Heart right ventricle (tissue), 16 donors: ENCODE results near the gene SLC35G2. TPM values are rescaled to one million over a fixed set of nuclear protein-coding genes. Genes with fewer than 3 reads are reported as not detected.
"Not testable (repeated sequence)": the region's sequence is repeated elsewhere in the genome, so short reads cannot be mapped to it uniquely, and the experiment has no call there.

Experiments used
- ATAC-seq, 8 donors: fragments of 200-7000 bp; cut with Tn5 transposase; one replicate each; pipeline ENCODE4 v1.9.1; 2020; ENCODE audit warnings: mild to moderate bottlenecking in 8 of 8, moderate library complexity in 8 of 8, moderate number of reproducible peaks in 1 of 8
- DNase-seq, 2 donors: peaks; one replicate each; pipeline ENCODE4 v3.0.0-alpha.2; 2020
- H3K27ac ChIP-seq, 10 donors: fragments of 200-600 bp; sonication (generic) in 2 of 10; one replicate each; pipeline versions ENCODE4 v1.5.0 to v1.8.0; 2020 to 2022; ENCODE audit warnings: mild to moderate bottlenecking in 3 of 10
- H3K27me3 ChIP-seq, 7 donors: fragments of 200-600 bp; one replicate each; pipeline ENCODE4 v1.8.0; 2021 to 2022; ENCODE audit warnings: mild to moderate bottlenecking in 2 of 7
- H3K36me3 ChIP-seq, 9 donors: fragments of 200-600 bp; sonication (generic) in 1 of 9; one replicate each; pipeline versions ENCODE4 v1.5.0 to v1.8.0; 2020 to 2022; ENCODE audit warnings: mild to moderate bottlenecking in 2 of 9
- H3K4me1 ChIP-seq, 9 donors: fragments of 200-600 bp; sonication (generic) in 1 of 9; one replicate each; pipeline versions ENCODE4 v1.5.0 to v1.8.0; 2020 to 2022; ENCODE audit warnings: mild to moderate bottlenecking in 4 of 9
- H3K4me3 ChIP-seq, 10 donors: fragments of 200-600 bp; sonication (generic) in 2 of 10; one replicate each; pipeline versions ENCODE4 v1.5.0 to v1.8.0; 2020 to 2022; ENCODE audit warnings: mild to moderate bottlenecking in 7 of 10, moderate library complexity in 2 of 10
- H3K9me3 ChIP-seq, 11 donors: fragments of 200-600 bp in 10 of 11; sonication (generic) in 2 of 11; one replicate each; pipeline versions ENCODE4 v1.5.0 to v1.8.0; 2013 to 2022; ENCODE audit warnings: mild to moderate bottlenecking in 2 of 11, control low read depth in 1 of 11, moderate library complexity in 1 of 11
- CTCF ChIP-seq, 9 donors: fragments of 200-600 bp; sonication (generic) in 2 of 9; IDR thresholded peaks; one replicate each; pipeline versions ENCODE4 v1.5.0 to v1.8.0; 2021 to 2022; ENCODE audit warnings: antibody characterized with exemption in 9 of 9, mild to moderate bottlenecking in 5 of 9, moderate library complexity in 1 of 9
- WGBS, 2 donors: extraction: QIAGEN DNeasy Blood & Tissue Kit; methylation state at CpG; one replicate each; pipeline ENCODE4 v1.1.7; 2013; ENCODE audit warnings: inconsistent platforms in 1 of 2; 5-methylcytosine and 5-hydroxymethylcytosine counted together
- intact Hi-C, 10 donors: fragments of 100-400 bp; cut with DNase I; formaldehyde crosslinking; loops; one replicate each; pipeline versions ENCODE4 v1.11.1 to v1.14.2; 2022
- polyA plus RNA-seq, 2 donors: library from polyadenylated mRNA; stranded (reverse); fragments of 200-250 nt; gene quantifications; one replicate each; pipeline ENCODE4 v1.2.3, GENCODE V29; 2013
- total RNA-seq, 10 donors: library from RNA; stranded (reverse); fragmentation: NEBNext Ultra II Directional in 3 of 10; extraction: Animal tissue kit (Norgen Biotek cat#: 25700) in 3 of 10; gene quantifications; one replicate each; pipeline versions ENCODE4 v1.2.1 to v1.2.4, GENCODE V29; 2021 to 2023
- donor health status: Arrhythmogenic right ventricular cardiomyopathy.
- donor health status: ischemic (EF 13 %, LVEDD 7.1; RV severe dilation, severe dysfunction).
- donor health status: healthy with polysubstance abuse.
- donor health status: DM: no; HTN: yes; CAD: no.
- donor health status: DM: no; HTN: no; CAD: no.
- donor health status: ischemic (EF 25% LVEDD 6.9; RV normal size, moderate dysfunction).
- donor health status: ischemic (EF 25% LVEDD 5.7; RV mildly dilated, moderate dysfunction).
- donor health status: healthy.
- donor health status: DM: yes; HTN: yes; CAD: no.
- donor health status: Ischemic cardiomyopathy.
- donor health status: ischemic (EF 35%, LVEDD 5.7; RV mildly dilated, moderate dysfunction).
- donor health status: nonischemic (EF 11% LVEDD 7.7; RV severe dilation, severe dysfunction).
- donor health status: DM: yes; HTN: yes; CAD: no.
- donor health status: PGD.
- donor health status: ischemic (EF 29% LVEDD 5.4; RV normal size, mild dysfunction).
- donor health status: nonischemic (EF 23%, LVEDD 6.1; RV moderate dilation, normal function).

The SLC35G2 gene
- total and polyA plus RNA-seq, 12 donors: 1.7 to 5.6 (median 2.6) TPM

- no peak overlapping the region for H3K27ac ChIP-seq
- DNase-seq (no peak), ATAC-seq (no peak)
- TF ChIP-seq CTCF (IDR thresholded peaks at IDR 0.05): no peak
- H3K9me3 ChIP-seq: peaks cover 0 to 23% (median 0%) of the 10 kb centered on the region in 11 donors
- H3K4me1 ChIP-seq: peaks cover 0 to 25% (median 14%) of the 10 kb centered on the region in 9 donors
- intact Hi-C loops: no loop called here
- H3K27me3 ChIP-seq: no peaks in the 10 kb centered on the region
- peaks cover 0 to 10% (median 0%) of the 10 kb centered on the region in 9 donors for H3K36me3 ChIP-seq
- 48 to 50% methylated on average over 2 of the region's 2 CpGs for WGBS, 2 donors
- H3K4me3 ChIP-seq: no peak overlapping the region
Observed at GRCh38 chr3:136891934-136892855, 73.3 kb downstream of the SLC35G2 start.

GRCh38 chr3:136893848-136894443 is 75.0 kb downstream of the SLC35G2 start:
- peaks cover 0 to 23% (median 0%) of the 10 kb centered on the region in 11 donors for H3K9me3 ChIP-seq
- intact Hi-C loops: no loop called here
- no peaks in the 10 kb centered on the region for H3K27me3 ChIP-seq
- H3K36me3 ChIP-seq: peaks cover 0 to 10% (median 0%) of the 10 kb centered on the region in 9 donors
- H3K27ac ChIP-seq: peak overlapping the region in 5 of 10 donors; percentile 23 to 52 (median 41)
- WGBS, 2 donors: 60 to 62% methylated on average over 5 of the region's 5 CpGs
- ATAC-seq: peak in 4 of 8 donors; percentile 33 to 53 (median 40)
- peaks cover 0 to 38% (median 22%) of the 10 kb centered on the region in 9 donors for H3K4me1 ChIP-seq
- DNase-seq: no peak
- no peak overlapping the region for H3K4me3 ChIP-seq
- no peak for TF ChIP-seq CTCF (IDR thresholded peaks at IDR 0.05)

DNA sequence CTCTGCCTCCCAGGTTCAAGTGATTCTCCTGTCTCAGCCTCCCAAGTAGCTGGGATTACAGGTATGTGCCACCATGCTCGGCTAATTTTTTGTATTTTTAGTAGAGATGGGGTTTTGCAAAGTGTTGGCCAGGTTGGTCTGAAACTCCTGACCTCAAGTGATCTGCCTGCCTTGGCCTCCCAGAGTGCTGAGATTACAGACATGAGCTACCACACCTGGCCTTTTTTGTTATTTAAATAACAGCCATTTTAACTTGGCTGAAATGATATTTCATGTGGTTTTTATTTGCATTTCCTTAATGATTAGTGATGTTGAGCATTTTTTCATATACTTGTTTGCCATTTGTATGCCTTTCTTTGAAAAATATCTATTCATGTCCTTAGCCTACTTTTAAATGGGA is 78.2 kb downstream of the SLC35G2 start:
- DNase-seq, H3K4me3 ChIP-seq, intact Hi-C loops, ATAC-seq, H3K27me3 ChIP-seq, H3K27ac ChIP-seq, H3K36me3 ChIP-seq: not testable (repeated sequence)
- H3K9me3 ChIP-seq: peaks cover 0 to 24% (median 7%) of the 10 kb centered on the region in 11 donors
- 86 to 100% methylated on average over 1 of the region's 1 CpG for WGBS, 2 donors
- peaks cover 0 to 70% (median 28%) of the 10 kb centered on the region in 9 donors for H3K4me1 ChIP-seq

GRCh38 chr3:136898549-136898948 is 79.6 kb downstream of the SLC35G2 start:
- peaks cover 0 to 78% (median 24%) of the 10 kb centered on the region in 9 donors for H3K4me1 ChIP-seq
- intact Hi-C loops: no loop called here
- peak overlapping the region in 5 of 10 donors; percentile 1 to 37 (median 15) for H3K27ac ChIP-seq
- TF ChIP-seq CTCF (IDR thresholded peaks at IDR 0.05): no peak
- ATAC-seq (peak in 1 of 8 donors; percentile 74), DNase-seq (no peak)
- no peak overlapping the region for H3K4me3 ChIP-seq
- no peaks in the 10 kb centered on the region for H3K27me3 ChIP-seq
- peaks cover 0 to 6% (median 0%) of the 10 kb centered on the region in 9 donors for H3K36me3 ChIP-seq
- WGBS, 2 donors: 41 to 49% methylated on average over 4 of the region's 4 CpGs
- H3K9me3 ChIP-seq: peaks cover 0 to 27% (median 7%) of the 10 kb centered on the region in 11 donors
